Endothelial cell of umbilical vein (primary cell): ENCODE results near the gene TXNDC17. TPM values are rescaled to one million over a fixed set of nuclear protein-coding genes. Genes with fewer than 3 reads are reported as not detected.

Source experiments
- BruUV-seq: library from RNA; stranded (reverse); fragments of 400-500 nt; replicated peaks from 2 replicates; lab custom pipeline; 2021; lab: Mats Ljungman, UMichigan
- CTCF ChIA-PET: fragments of 300-600, 350-600 bp; sonication (Branson Sonifier 250); formaldehyde crosslinking; loops from one replicate; lab custom pipeline; 2021; ENCODE audit warnings: antibody characterized with exemption, inconsistent platforms; lab: Charles Lee
- POLR2A ChIA-PET: fragments of 300-600, 350-600 bp; sonication (Branson Sonifier 250); formaldehyde crosslinking; loops from one replicate; lab custom pipeline; 2021; ENCODE audit warnings: antibody characterized with exemption, inconsistent platforms; lab: Charles Lee
- DNase-seq: peaks from one replicate; pipeline ENCODE4 v3.0.0-alpha.2; 2011; ENCODE audit warnings: low read depth, low spot score
- FAIRE-seq: peaks from 2 replicates; lab custom pipeline; 2011; peaks lifted over from hg19 to GRCh38; lab: Jason Lieb, UNC
- H2AFZ ChIP-seq: 2 replicates; pipeline ENCODE4 v1.6.0; 2012; ENCODE audit warnings: low read depth, low read length, control low read depth, inconsistent platforms
- H3K27ac ChIP-seq: 2 replicates; pipeline ENCODE4 v1.5.1; 2011; ENCODE audit warnings: low read depth, mild to moderate bottlenecking, control low read depth, low read length, moderate library complexity; ENCODE audit not compliant: insufficient read depth
- H3K27me3 ChIP-seq, 2 experiments: 2 replicates each; pipeline versions ENCODE4 v1.6.0 to v1.6.1; 2011; ENCODE audit warnings: low read length in 2 of 2, mixed read lengths in 1 of 2; ENCODE audit not compliant: control insufficient read depth in 2 of 2, insufficient read depth in 2 of 2
- H3K36me3 ChIP-seq, 2 experiments: 2 replicates in 1 of 2; 3 replicates in 1 of 2; pipeline ENCODE4 v1.5.1; 2011; ENCODE audit warnings: low read length in 2 of 2, mild to moderate bottlenecking in 1 of 2, moderate library complexity in 1 of 2; ENCODE audit not compliant: control insufficient read depth in 2 of 2, insufficient read depth in 2 of 2; ENCODE audit errors: extremely low read depth in 1 of 2
- H3K4me1 ChIP-seq: 3 replicates; pipeline ENCODE4 v1.5.1; 2011; ENCODE audit warnings: mild to moderate bottlenecking, low read length; ENCODE audit not compliant: control insufficient read depth, insufficient read depth; ENCODE audit errors: extremely low read depth
- H3K4me2 ChIP-seq: 2 replicates; pipeline ENCODE4 v1.6.1; 2011; ENCODE audit warnings: low read length, control low read depth, mixed read lengths; ENCODE audit not compliant: insufficient read depth
- H3K4me3 ChIP-seq, 3 experiments: fragments of 200-600 bp in 1 of 3; sonication (generic), shearing (Covaris generic) in 1 of 3; replicated peaks in 1 of 3; 2 replicates each; pipeline ENCODE4 v1.5.1; 2011 to 2016; ENCODE audit warnings: control low read depth in 3 of 3, low read length in 3 of 3, mild to moderate bottlenecking in 2 of 3, inconsistent platforms in 1 of 3, low read depth in 1 of 3, moderate library complexity in 1 of 3; ENCODE audit not compliant: insufficient read depth in 1 of 3
- H3K79me2 ChIP-seq: 2 replicates; pipeline ENCODE4 v1.6.0; 2012; ENCODE audit warnings: low read length, inconsistent platforms; ENCODE audit not compliant: control insufficient read depth, insufficient read depth
- H3K9ac ChIP-seq: replicated peaks from 2 replicates; pipeline ENCODE3; 2011; ENCODE audit warnings: low read length, control low read depth; ENCODE audit not compliant: insufficient read depth; ENCODE audit errors: extremely low read depth
- H3K9me1 ChIP-seq: replicated peaks from 3 replicates; pipeline ENCODE4 v1.6.0; 2011; ENCODE audit warnings: mild to moderate bottlenecking, low read length; ENCODE audit not compliant: control insufficient read depth, insufficient read depth; ENCODE audit errors: extremely low read depth
- H3K9me3 ChIP-seq: replicated peaks from 2 replicates; pipeline ENCODE4 v1.5.1; 2012; ENCODE audit warnings: low read length, inconsistent platforms; ENCODE audit not compliant: control insufficient read depth, insufficient read depth
- H4K20me1 ChIP-seq: replicated peaks from 2 replicates; pipeline ENCODE3; 2011; ENCODE audit warnings: mild to moderate bottlenecking, low read length; ENCODE audit not compliant: control insufficient read depth, insufficient read depth; ENCODE audit errors: extremely low read depth
- CTCF ChIP-seq, 2 donors: IDR thresholded peaks; 1 replicate in 1 of 2; 2 replicates in 1 of 2; pipeline ENCODE4 v1.5.1; 2011; ENCODE audit warnings: low read length in 2 of 2, mild to moderate bottlenecking in 2 of 2, moderate library complexity in 2 of 2, control low read depth in 1 of 2, inconsistent platforms in 1 of 2, low read depth in 1 of 2; ENCODE audit not compliant: insufficient read depth in 1 of 2; ENCODE audit errors: extremely low read depth in 1 of 2
- EZH2 ChIP-seq: IDR thresholded peaks from 2 replicates; pipeline ENCODE4 v1.6.1; 2012; ENCODE audit warnings: borderline replicate concordance, low read depth, mild to moderate bottlenecking, moderate library complexity, low read length, inconsistent platforms; ENCODE audit not compliant: severe bottlenecking
- FOS ChIP-seq: IDR thresholded peaks from 2 replicates; pipeline ENCODE4 v1.6.1; 2011; ENCODE audit warnings: mild to moderate bottlenecking, low read length, moderate library complexity, borderline replicate concordance; ENCODE audit not compliant: insufficient read depth
- GATA2 ChIP-seq: IDR thresholded peaks from 2 replicates; pipeline ENCODE4 v1.7.0; 2011; ENCODE audit warnings: low read depth, mild to moderate bottlenecking, moderate library complexity, mixed read lengths, low read length; ENCODE audit not compliant: insufficient read length, insufficient read depth
- JUN ChIP-seq: IDR thresholded peaks from 2 replicates; pipeline ENCODE4 v1.6.1; 2011; ENCODE audit warnings: borderline replicate concordance, low read depth; ENCODE audit not compliant: insufficient read length, insufficient read depth
- MYC ChIP-seq: IDR thresholded peaks from one replicate; pipeline ENCODE4 v1.6.1; 2011; ENCODE audit warnings: mild to moderate bottlenecking, low read depth, low read length
- POLR2A ChIP-seq: IDR thresholded peaks from 2 replicates; pipeline ENCODE4 v1.6.1; 2012; ENCODE audit warnings: low read depth, mild to moderate bottlenecking, control low read depth, low read length
- POLR2AphosphoS5 ChIP-seq: IDR thresholded peaks from 2 replicates; pipeline ENCODE4 v1.6.1; 2012; ENCODE audit warnings: low read depth, mild to moderate bottlenecking, control low read depth, low read length, moderate library complexity; ENCODE audit not compliant: insufficient read depth
- dilution Hi-C: fragments of 300-500 bp; cut with MboI; formaldehyde crosslinking; loops from one replicate; pipeline ENCODE4 v1.15.0; 2019; ENCODE audit warnings: low sequenced_read_pairs; ENCODE audit not compliant: extremely low pct_ligation_motif_present
- intact Hi-C: fragments of 100-400 bp; cut with micrococcal nuclease; formaldehyde crosslinking; loops from one replicate; pipeline ENCODE4 v1.10.0; 2022
- polyA plus RNA-seq, 4 experiments: library from polyadenylated mRNA; depleted of rRNA in 3 of 4; stranded (reverse) in 3 of 4; unstranded in 1 of 4; fragments of >200 nt; gene quantifications; 2 replicates each; pipeline versions ENCODE4 v1.2.1 to v1.2.3, GENCODE V29; 2011 to 2012; ENCODE audit warnings: missing spikeins in 1 of 4
- total RNA-seq: library from RNA; stranded (reverse); gene quantifications from 2 replicates; pipeline ENCODE4 v1.2.3, GENCODE V29; 2021
- TF ChIP-seq, protein P1 (sequence below): IDR thresholded peaks from 2 replicates; pipeline ENCODE4 v1.6.1; 2011; ENCODE audit not compliant: insufficient read depth, insufficient read length

TXNDC17 gene
- total and polyA plus RNA-seq, 2 donors (not counting 3 experiments of a cell fraction or from before 2014, with no cell fraction given): 101 to 297 TPM

GRCh38 chr17:6627019-6627418 is 13.8 kb upstream of the TXNDC17 start:
- peaks cover 6% of the 10 kb centered on the region for H3K79me2 ChIP-seq
- H4K20me1 ChIP-seq: peaks cover 5% of the 10 kb centered on the region
- ChIA-PET POLR2A (no interaction called here), CTCF (interaction anchor here (0.7 to 1.3 kb wide), 5 partner anchors 10 to 1188 kb away, joined by 3 to 4 read pairs (median 3); partner anchors contain the start of genes C1QBP and KIAA0753)
- no peak overlapping the region for H3K4me3 ChIP-seq
- peaks cover 12% of the 10 kb centered on the region for H3K4me1 ChIP-seq
- no peaks in the 10 kb centered on the region for H3K9me3 ChIP-seq
- no TSS peak for BruUV-seq
- H3K9ac ChIP-seq: no peak overlapping the region
- no peak overlapping the region for H3K27ac ChIP-seq
- intact Hi-C loops: no loop called here
- no peaks in the 10 kb centered on the region for H3K9me1 ChIP-seq
- dilution Hi-C loops: no loop called here
- H3K36me3 ChIP-seq: peaks cover 8 to 10% of the 10 kb centered on the region in 2 experiments
- peak; percentile 69 for FAIRE-seq
- H2AFZ ChIP-seq: no peak overlapping the region
- DNase-seq: peak; percentile 21
- TF ChIP-seq GATA2 (no peak), FOS (peak; percentile 64), JUN (peak; percentile 45)
- TF ChIP-seq, protein P1, sequence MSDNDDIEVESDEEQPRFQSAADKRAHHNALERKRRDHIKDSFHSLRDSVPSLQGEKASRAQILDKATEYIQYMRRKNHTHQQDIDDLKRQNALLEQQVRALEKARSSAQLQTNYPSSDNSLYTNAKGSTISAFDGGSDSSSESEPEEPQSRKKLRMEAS: no peak
- no peaks in the 10 kb centered on the region for H3K27me3 ChIP-seq
- H3K4me2 ChIP-seq: peak overlapping the region; percentile 44

DNA sequence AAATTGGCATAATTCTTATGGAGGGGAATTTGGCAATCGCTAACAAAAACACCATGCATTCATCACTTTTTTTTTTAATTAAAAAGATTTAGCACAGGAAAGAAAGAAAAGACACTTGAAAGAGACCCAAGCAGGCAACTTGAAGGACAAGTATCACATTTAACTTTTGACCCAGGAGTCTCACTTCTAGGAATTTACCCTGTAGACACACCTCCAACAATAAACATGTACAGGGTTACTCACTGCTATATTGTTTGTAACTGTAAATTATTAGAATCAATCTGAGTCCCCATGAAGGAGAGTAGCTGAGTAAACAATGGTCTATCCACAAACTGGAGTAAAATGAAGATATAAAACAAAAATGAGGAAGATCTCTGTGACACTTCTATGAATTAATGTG is 10.5 kb upstream of the TXNDC17 start:
- BruUV-seq: no TSS peak
- POLR2A ChIA-PET: no interaction called here
- Histone ChIP-seq H3K79me2 (peaks cover 6% of the 10 kb centered on the region), H3K9ac (no peak overlapping the region), H3K27me3 (no peaks in the 10 kb centered on the region), H3K9me3 (no peaks in the 10 kb centered on the region), H3K27ac (no peak overlapping the region), H3K9me1 (no peaks in the 10 kb centered on the region), H2AFZ (no peak overlapping the region), H3K4me1 (peaks cover 12% of the 10 kb centered on the region), H4K20me1 (peaks cover 5% of the 10 kb centered on the region), H3K4me3 (no peak overlapping the region), H3K4me2 (no peak overlapping the region), H3K36me3 (peaks cover 3 to 12% of the 10 kb centered on the region in 2 experiments)
- no peak for TF ChIP-seq POLR2A
- TF ChIP-seq CTCF (IDR thresholded peaks at IDR 0.05; ENCODE audit: extremely low read depth in 1 of 2, insufficient read depth in 1 of 2, low read depth in 1 of 2, low read length in 2 of 2): no peak
- no peak for TF ChIP-seq EZH2
- TF ChIP-seq JUN: no peak
- no peak for TF ChIP-seq POLR2AphosphoS5
- TF ChIP-seq FOS: no peak
- TF ChIP-seq GATA2: no peak
- TF ChIP-seq, protein P1: no peak
- no peak for TF ChIP-seq MYC
- CTCF ChIA-PET: no interaction called here
- FAIRE-seq: no peak
- dilution Hi-C loops: no loop called here
- DNase-seq: no peak
- intact Hi-C loops: no loop called here
